Upper lobe of left lung (tissue), 6 donors: ENCODE data around the gene CNPPD1. TPM values are rescaled to one million over a fixed set of nuclear protein-coding genes. Genes with fewer than 3 reads are reported as not detected.

Experiments used
- ATAC-seq, 2 donors: fragments of 200-7000 bp; cut with Tn5 transposase; one replicate each; pipeline ENCODE4 v1.9.1; 2022; ENCODE audit warnings: mild to moderate bottlenecking in 2 of 2, moderate library complexity in 2 of 2; ENCODE audit not compliant: low FRiP score in 2 of 2
- DNase-seq, 2 donors: peaks; one replicate each; pipeline ENCODE4 v3.0.0-alpha.2; 2019 to 2020
- H3K27ac ChIP-seq, 4 donors: fragments of 200-600 bp; sonication (generic); one replicate each; pipeline ENCODE4 v1.5.1; 2016 to 2019
- H3K27me3 ChIP-seq, 4 donors: fragments of 200-600 bp; sonication (generic); one replicate each; pipeline ENCODE4 v1.5.1; 2017 to 2019
- H3K36me3 ChIP-seq, 4 donors: fragments of 200-600 bp; sonication (generic); one replicate each; pipeline ENCODE4 v1.5.1; 2016 to 2019
- H3K4me1 ChIP-seq, 4 donors: fragments of 200-600 bp; sonication (generic); one replicate each; pipeline ENCODE4 v1.5.1; 2018 to 2019
- H3K4me3 ChIP-seq, 4 donors: fragments of 200-600 bp; sonication (generic); one replicate each; pipeline ENCODE4 v1.5.1; 2017 to 2019; ENCODE audit warnings: mild to moderate bottlenecking in 2 of 4, moderate library complexity in 1 of 4
- H3K9me3 ChIP-seq, 4 donors: fragments of 200-600 bp; sonication (generic); one replicate each; pipeline ENCODE4 v1.5.1; 2018 to 2019
- EP300 ChIP-seq, 4 donors: sonication (generic); formaldehyde crosslinking; IDR thresholded peaks; one replicate each; pipeline ENCODE4 v1.5.1; 2017; ENCODE audit warnings: antibody characterized with exemption in 4 of 4, control low read depth in 2 of 4
- POLR2A ChIP-seq, 4 donors: fragments of 450-650 bp; IDR thresholded peaks; one replicate each; pipeline ENCODE4 v1.5.1; 2016 to 2017; ENCODE audit warnings: antibody characterized with exemption in 4 of 4, mild to moderate bottlenecking in 2 of 4
- POLR2AphosphoS5 ChIP-seq, 2 donors: sonication (generic); formaldehyde crosslinking; IDR thresholded peaks; one replicate each; pipeline ENCODE4 v1.5.1; 2017; ENCODE audit warnings: antibody characterized with exemption in 2 of 2
- WGBS, 2 donors: methylation state at CpG; one replicate each; pipeline ENCODE4 v1.1.5; 2017 to 2018; 5-methylcytosine and 5-hydroxymethylcytosine counted together
- total RNA-seq, 6 donors: library from RNA; depleted of rRNA in 4 of 6; stranded (reverse); fragments of >200 nt in 4 of 6; gene quantifications; one replicate each; pipeline versions ENCODE4 v1.1.0 to v1.2.1, GENCODE V29; 2016 to 2021
- TF ChIP-seq, protein P1 (sequence below), 6 experiments: fragments of 450-650 bp in 4 of 6; fragments of 200-600 bp in 2 of 6; sonication (generic) in 2 of 6; IDR thresholded peaks; one replicate each; pipeline ENCODE4 v1.5.1; 2016 to 2019; ENCODE audit warnings: antibody characterized with exemption in 6 of 6
- donor health status: DM: no; HTN: no; CAD: no; lungs with moderate emphysema.
- donor health status: DM: no; HTN: yes; CAD: no; lungs with severe emphysema.

The CNPPD1 gene
- total RNA-seq, 6 donors from 2014 or later: 42.7 to 86.8 (median 49.4) TPM

DNA sequence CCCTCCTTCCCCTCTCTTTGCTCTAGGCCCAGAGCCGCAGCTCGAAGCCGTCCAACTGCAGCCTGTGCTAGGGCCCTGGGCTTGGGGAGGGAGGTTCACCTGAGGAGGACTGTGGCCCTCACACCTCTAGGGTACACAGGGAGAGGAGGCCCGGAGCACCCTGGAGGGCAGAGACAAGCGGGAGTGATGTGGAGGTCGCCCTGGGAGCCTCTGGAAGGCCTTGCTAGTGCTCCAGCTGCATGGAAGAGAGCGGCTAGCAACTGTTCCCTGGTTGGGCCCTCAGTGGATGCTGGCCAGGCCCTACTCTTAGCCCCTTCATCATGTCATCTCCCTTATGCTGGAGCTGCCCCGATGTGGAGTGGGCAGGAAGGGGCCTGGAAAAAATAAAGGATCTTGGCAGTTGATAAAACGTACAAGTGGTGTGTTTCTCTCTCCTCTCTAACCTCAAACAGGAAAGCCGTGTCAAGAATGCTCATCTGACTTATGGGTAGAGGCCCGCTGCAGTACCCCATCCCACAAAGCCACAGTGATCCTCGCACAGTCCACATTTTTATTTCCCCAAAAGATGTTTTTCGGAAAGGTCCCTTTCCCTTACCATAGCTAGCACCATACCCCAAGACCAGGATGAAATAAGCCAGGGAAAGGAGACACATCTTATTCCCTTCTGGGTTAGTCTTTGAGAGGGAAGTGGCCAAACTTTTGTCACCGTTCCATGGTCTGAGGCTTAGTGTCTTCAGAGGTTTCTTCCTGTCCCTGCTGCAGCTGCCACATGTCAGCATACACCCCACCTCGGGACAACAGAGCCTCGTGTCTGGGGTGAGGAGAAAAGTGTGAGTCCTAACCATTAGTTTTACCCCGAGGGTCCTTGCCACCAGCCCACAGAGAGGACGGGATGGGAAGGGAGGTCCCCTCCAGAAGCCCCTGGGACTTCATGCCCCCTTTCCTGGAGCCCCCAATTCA, 32.8 kb upstream of the CNPPD1 start:
- peak overlapping the region in 1 of 4 donors; percentile 31 for H3K27ac ChIP-seq
- no peak for ATAC-seq
- 64 to 74% methylated on average over 18 of the region's 18 CpGs for WGBS, 2 donors

DNA sequence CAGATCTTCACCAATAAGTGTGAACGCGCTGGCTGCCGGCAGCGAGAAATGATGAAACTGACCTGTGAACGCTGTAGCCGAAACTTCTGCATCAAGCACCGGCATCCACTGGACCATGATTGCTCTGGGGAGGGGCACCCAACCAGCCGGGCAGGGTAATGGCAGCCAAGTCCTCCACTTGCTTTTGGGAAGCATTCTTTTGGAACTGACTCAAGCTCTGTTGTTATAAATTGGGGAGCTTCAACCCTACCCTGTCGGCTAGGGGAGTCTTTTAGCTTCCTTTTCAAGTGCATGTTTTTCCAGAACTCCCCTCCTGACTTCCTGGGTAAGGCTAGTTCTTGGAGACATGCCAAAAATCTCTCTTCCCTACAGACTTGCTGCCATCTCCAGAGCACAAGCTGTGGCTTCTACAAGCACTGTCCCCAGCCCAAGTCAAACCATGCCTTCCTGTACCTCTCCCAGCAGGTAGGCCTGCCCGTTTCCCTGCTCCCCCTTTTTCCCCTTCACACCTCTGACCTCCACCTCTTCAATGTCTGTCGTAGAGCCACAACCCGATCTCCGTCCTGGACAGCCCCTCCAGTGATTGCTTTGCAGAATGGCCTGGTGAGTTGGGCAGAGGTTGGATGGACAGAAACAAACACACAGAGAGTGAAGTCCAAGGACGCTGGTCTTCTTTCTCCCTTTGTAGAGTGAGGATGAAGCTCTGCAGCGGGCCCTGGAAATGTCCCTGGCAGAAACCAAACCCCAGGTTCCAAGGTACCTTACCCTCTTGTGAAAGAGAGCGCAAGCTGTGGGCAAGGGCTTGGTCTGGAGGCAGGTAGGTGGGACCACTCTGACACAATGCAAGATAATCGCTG, 31.4 kb upstream of the CNPPD1 start:
- 56 to 71% methylated on average over 17 of the region's 17 CpGs for WGBS, 2 donors
- peak overlapping the region in 2 of 4 donors; percentile 80 to 95 for H3K4me3 ChIP-seq
- peaks cover 17 to 23% (median 20%) of the 10 kb centered on the region in 4 donors for H3K4me1 ChIP-seq
- TF ChIP-seq, protein P1, sequence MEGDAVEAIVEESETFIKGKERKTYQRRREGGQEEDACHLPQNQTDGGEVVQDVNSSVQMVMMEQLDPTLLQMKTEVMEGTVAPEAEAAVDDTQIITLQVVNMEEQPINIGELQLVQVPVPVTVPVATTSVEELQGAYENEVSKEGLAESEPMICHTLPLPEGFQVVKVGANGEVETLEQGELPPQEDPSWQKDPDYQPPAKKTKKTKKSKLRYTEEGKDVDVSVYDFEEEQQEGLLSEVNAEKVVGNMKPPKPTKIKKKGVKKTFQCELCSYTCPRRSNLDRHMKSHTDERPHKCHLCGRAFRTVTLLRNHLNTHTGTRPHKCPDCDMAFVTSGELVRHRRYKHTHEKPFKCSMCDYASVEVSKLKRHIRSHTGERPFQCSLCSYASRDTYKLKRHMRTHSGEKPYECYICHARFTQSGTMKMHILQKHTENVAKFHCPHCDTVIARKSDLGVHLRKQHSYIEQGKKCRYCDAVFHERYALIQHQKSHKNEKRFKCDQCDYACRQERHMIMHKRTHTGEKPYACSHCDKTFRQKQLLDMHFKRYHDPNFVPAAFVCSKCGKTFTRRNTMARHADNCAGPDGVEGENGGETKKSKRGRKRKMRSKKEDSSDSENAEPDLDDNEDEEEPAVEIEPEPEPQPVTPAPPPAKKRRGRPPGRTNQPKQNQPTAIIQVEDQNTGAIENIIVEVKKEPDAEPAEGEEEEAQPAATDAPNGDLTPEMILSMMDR (IDR thresholded peaks at IDR 0.05): no peak
- TF ChIP-seq POLR2A (IDR thresholded peaks at IDR 0.05) (no peak), EP300 (IDR thresholded peaks at IDR 0.05) (no peak), POLR2AphosphoS5 (IDR thresholded peaks at IDR 0.05) (no peak)
- H3K9me3 ChIP-seq: no peaks in the 10 kb centered on the region
- peak overlapping the region; percentile 91 to 98 (median 96) for H3K27ac ChIP-seq
- peaks cover 0 to 43% (median 24%) of the 10 kb centered on the region in 4 donors for H3K36me3 ChIP-seq
- H3K27me3 ChIP-seq: no peaks in the 10 kb centered on the region
- ATAC-seq: no peak
- DNase-seq: peak in 1 of 2 donors; percentile 57

More for the DNA sequence above, 32.8 kb upstream of the CNPPD1 start:
- peaks cover 17 to 23% (median 20%) of the 10 kb centered on the region in 4 donors for H3K4me1 ChIP-seq
- H3K27me3 ChIP-seq: no peaks in the 10 kb centered on the region
- peaks cover 0 to 54% (median 30%) of the 10 kb centered on the region in 4 donors for H3K36me3 ChIP-seq
- H3K4me3 ChIP-seq: no peak overlapping the region
- no peak for DNase-seq
- TF ChIP-seq, protein P1 (IDR thresholded peaks at IDR 0.05): no peak
- TF ChIP-seq POLR2AphosphoS5 (IDR thresholded peaks at IDR 0.05) (no peak), POLR2A (IDR thresholded peaks at IDR 0.05) (no peak), EP300 (IDR thresholded peaks at IDR 0.05) (no peak)
- no peaks in the 10 kb centered on the region for H3K9me3 ChIP-seq

DNA sequence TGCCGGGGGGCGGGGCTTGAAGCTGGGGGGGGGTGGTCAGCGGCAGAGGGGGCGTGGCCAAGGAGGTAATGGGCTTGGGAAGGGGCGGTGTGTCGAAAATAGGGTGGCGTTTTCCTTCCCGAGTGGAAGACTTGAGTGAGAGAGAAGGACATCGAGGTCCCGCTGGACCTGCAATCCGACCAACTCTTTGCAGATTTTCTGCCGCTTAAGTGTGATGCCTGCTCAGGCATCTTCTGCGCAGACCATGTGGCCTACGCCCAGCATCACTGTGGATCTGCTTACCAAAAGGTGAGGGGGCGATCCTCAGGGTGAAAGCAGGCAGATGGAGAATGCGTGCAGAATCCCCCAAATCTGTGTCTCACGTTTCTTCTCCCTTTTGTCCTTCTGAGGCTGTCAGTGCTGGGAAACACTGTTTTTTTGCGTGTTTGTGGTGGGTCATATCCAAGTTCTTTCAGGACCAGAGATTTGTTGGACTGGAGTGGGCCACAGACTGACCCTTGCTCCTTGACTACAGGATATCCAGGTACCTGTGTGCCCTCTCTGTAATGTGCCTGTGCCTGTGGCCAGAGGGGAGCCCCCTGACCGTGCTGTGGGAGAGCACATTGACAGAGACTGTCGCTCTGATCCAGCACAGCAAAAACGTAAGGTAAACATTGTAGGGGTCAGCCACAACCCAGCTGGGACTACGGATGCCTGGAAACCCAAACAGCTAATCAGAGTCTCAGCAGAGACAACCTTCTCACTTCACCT, 30.6 kb upstream of the CNPPD1 start:
- peak overlapping the region; percentile 73 to 97 (median 88) for H3K4me3 ChIP-seq
- H3K27ac ChIP-seq: peak overlapping the region; percentile 91 to 98 (median 96)
- no peak for ATAC-seq
- H3K4me1 ChIP-seq: peaks cover 17 to 23% (median 20%) of the 10 kb centered on the region in 4 donors
- H3K27me3 ChIP-seq: no peaks in the 10 kb centered on the region
- peaks cover 0 to 35% (median 19%) of the 10 kb centered on the region in 4 donors for H3K36me3 ChIP-seq
- 17 to 25% methylated on average over 13 to 21 of the region's 22 CpGs for WGBS, 2 donors
- TF ChIP-seq POLR2A (IDR thresholded peaks at IDR 0.05) (no peak), POLR2AphosphoS5 (IDR thresholded peaks at IDR 0.05) (no peak)
- no peak for DNase-seq
- no peaks in the 10 kb centered on the region for H3K9me3 ChIP-seq

DNA sequence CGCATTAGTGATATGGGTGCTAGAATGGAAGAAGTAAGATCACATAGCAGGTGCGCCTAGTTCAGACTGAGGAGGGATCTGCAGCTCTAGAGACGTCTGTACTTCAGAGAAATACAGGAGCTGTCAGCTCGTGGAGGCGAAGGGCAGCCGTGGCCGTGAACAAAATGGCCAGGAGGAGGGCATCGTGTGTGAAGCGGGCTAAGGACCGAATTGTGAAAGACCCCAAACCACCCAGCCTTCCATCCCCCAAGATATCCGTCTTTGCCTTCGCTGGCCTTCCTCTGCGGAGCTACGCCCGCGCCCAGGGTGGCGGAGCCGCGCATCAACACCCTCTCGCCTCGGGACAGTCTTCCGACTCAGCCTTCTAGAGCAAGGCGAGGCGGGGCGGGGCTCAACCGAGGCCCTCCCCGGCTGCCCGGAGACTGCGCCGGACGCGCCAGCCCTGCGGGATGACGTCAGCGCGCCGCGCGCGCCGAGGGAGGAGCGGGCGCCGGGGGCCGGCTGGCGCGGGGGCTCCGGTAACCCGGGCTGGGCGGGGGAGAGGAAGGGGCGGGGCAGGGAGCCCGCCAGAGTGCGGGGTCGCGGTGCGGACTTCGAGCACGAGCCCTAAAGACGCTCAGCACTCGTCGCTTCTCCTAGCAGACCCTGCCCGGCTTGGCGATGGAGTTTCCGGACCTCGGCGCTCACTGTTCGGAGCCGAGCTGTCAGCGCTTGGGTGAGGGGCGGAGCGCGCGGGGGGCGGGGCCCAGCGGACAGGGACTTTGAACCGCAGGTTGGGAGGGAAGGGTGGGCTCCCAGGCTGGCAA, 29.8 kb upstream of the CNPPD1 start, which contains the start of gene ZFAND2B:
Gene ZFAND2B (plus strand): TSS at position 455 of the 806 bp plus-strand sequence. CDS start 206 bp downstream, at position 661.
- DNase-seq (peak; percentile 97 to 99), ATAC-seq (peak; percentile 96 to 99)
- Histone ChIP-seq H3K4me3 (peak within 1 kb of the TSS; percentile 73 to 97 (median 88)), H3K4me1 (peaks cover 17 to 23% (median 20%) of the 10 kb centered on the region in 4 donors), H3K27me3 (no peaks in the 10 kb centered on the region), H3K9me3 (no peaks in the 10 kb centered on the region), H3K27ac (peak within 1 kb of the TSS; percentile 91 to 98 (median 96)), H3K36me3 (peaks cover 0 to 34% (median 19%) of the 10 kb centered on the region in 4 donors)
- TF ChIP-seq POLR2A (IDR thresholded peaks at IDR 0.05) (peak in 3 of 4 donors; percentile 70 to 98 (median 97)), EP300 (IDR thresholded peaks at IDR 0.05) (no peak), POLR2AphosphoS5 (IDR thresholded peaks at IDR 0.05) (peak; percentile 92 to 98)
- TF ChIP-seq, protein P1 (IDR thresholded peaks at IDR 0.05): peak; percentile 11 to 74 (median 48)
- WGBS, 2 donors: 0 to 1% methylated on average over 28 to 57 of the region's 76 CpGs
